Uterus (tissue), 2 donors: ENCODE data around the gene DENND1A.

Source experiments
- CTCF ChIP-seq, 4 experiments: fragments of 200-600 bp in 2 of 4; fragments of 450-650 bp in 2 of 4; sonication (generic) in 2 of 4; IDR thresholded peaks; one replicate each; pipeline ENCODE4 v1.5.1; 2016 to 2019; ENCODE audit warnings: antibody characterized with exemption in 4 of 4, mild to moderate bottlenecking in 2 of 4, moderate library complexity in 1 of 4
- POLR2A ChIP-seq, 2 donors: fragments of 450-650 bp; IDR thresholded peaks; one replicate each; pipeline ENCODE4 v1.6.1; 2016; ENCODE audit warnings: antibody characterized with exemption in 2 of 2, mild to moderate bottlenecking in 1 of 2, moderate library complexity in 1 of 2

GRCh38 chr9:123425836-123426365 is 504.0 kb downstream of the DENND1A start:
- TF ChIP-seq CTCF (IDR thresholded peaks at IDR 0.05) (no peak), POLR2A (IDR thresholded peaks at IDR 0.05) (no peak)
